Measurements from ENCODE around the gene CHRNA7.
"Not testable (repeated sequence)": the region's sequence is repeated elsewhere in the genome, so short reads cannot be mapped to it uniquely, and the experiment has no call there.

CHRNA7 gene

GRCh38 chr15:32166270-32166669 lies 136.0 kb downstream of the CHRNA7 start:
- no CpG with 5 or more reads among the region's 4 CpGs for WGBS (ENCODE audit: extremely low coverage, insufficient coverage, insufficient read length)
- H2BK5ac ChIP-seq (ENCODE audit: low read depth, low read length, poor library complexity); H3K27me3 ChIP-seq (ENCODE audit: insufficient read depth, low read length); H4K91ac ChIP-seq (ENCODE audit: low read depth, low read length); H3K36me3 ChIP-seq (ENCODE audit: control insufficient read depth in 1 of 2, insufficient read depth in 2 of 2, low read length in 2 of 2); H4K8ac ChIP-seq (ENCODE audit: low read depth, low read length); DNase-seq; H3K4me1 ChIP-seq (ENCODE audit: control insufficient read depth in 1 of 2, insufficient read depth in 2 of 2, low read length in 2 of 2); H3K9ac ChIP-seq (ENCODE audit: low read length); H3K18ac ChIP-seq (ENCODE audit: low read length); H2BK120ac ChIP-seq (ENCODE audit: insufficient read depth, low read length, poor library complexity); H3K79me2 ChIP-seq (ENCODE audit: control insufficient read depth, insufficient read depth, low read length, poor library complexity); H2AK5ac ChIP-seq (ENCODE audit: low read length); H3K27ac ChIP-seq (ENCODE audit: low read depth, low read length); H3K14ac ChIP-seq (ENCODE audit: low read length); H3K4ac ChIP-seq (ENCODE audit: low read depth, low read length); H3K79me1 ChIP-seq (ENCODE audit: low read length); H2BK12ac ChIP-seq (ENCODE audit: low read length); H3K23ac ChIP-seq (ENCODE audit: low read length); H3K4me2 ChIP-seq (ENCODE audit: low read length); H4K12ac ChIP-seq (ENCODE audit: low read depth, low read length); H3K9me3 ChIP-seq (ENCODE audit: insufficient read depth, low read depth, low read length); H3K4me3 ChIP-seq (ENCODE audit: low read depth, low read length); H2AFZ ChIP-seq (ENCODE audit: insufficient read depth, low read length, poor library complexity): not testable (repeated sequence)

GRCh38 chr15:32167913-32168312 lies 137.6 kb downstream of the CHRNA7 start:
- no CpG with 5 or more reads among the region's 35 CpGs for WGBS (ENCODE audit: extremely low coverage, insufficient coverage, insufficient read length)
- H3K27ac ChIP-seq (ENCODE audit: low read depth, low read length); H3K4me2 ChIP-seq (ENCODE audit: low read length); H3K23ac ChIP-seq (ENCODE audit: low read length); H3K36me3 ChIP-seq (ENCODE audit: control insufficient read depth in 1 of 2, insufficient read depth in 2 of 2, low read length in 2 of 2); H2AK5ac ChIP-seq (ENCODE audit: low read length); H4K12ac ChIP-seq (ENCODE audit: low read depth, low read length); DNase-seq; H3K79me1 ChIP-seq (ENCODE audit: low read length); H3K9me3 ChIP-seq (ENCODE audit: insufficient read depth, low read depth, low read length); H3K14ac ChIP-seq (ENCODE audit: low read length); H2BK12ac ChIP-seq (ENCODE audit: low read length); H3K4me1 ChIP-seq (ENCODE audit: control insufficient read depth in 1 of 2, insufficient read depth in 2 of 2, low read length in 2 of 2); H3K18ac ChIP-seq (ENCODE audit: low read length); H3K9ac ChIP-seq (ENCODE audit: low read length); H2BK120ac ChIP-seq (ENCODE audit: insufficient read depth, low read length, poor library complexity); H4K8ac ChIP-seq (ENCODE audit: low read depth, low read length); H3K79me2 ChIP-seq (ENCODE audit: control insufficient read depth, insufficient read depth, low read length, poor library complexity); H2AFZ ChIP-seq (ENCODE audit: insufficient read depth, low read length, poor library complexity); H2BK5ac ChIP-seq (ENCODE audit: low read depth, low read length, poor library complexity); H3K4me3 ChIP-seq (ENCODE audit: low read depth, low read length); H3K27me3 ChIP-seq (ENCODE audit: insufficient read depth, low read length); H3K4ac ChIP-seq (ENCODE audit: low read depth, low read length); H4K91ac ChIP-seq (ENCODE audit: low read depth, low read length): not testable (repeated sequence)

- H2BK120ac ChIP-seq (ENCODE audit: insufficient read depth, low read length, poor library complexity); H4K12ac ChIP-seq (ENCODE audit: low read depth, low read length); H3K4me1 ChIP-seq (ENCODE audit: control insufficient read depth in 1 of 2, insufficient read depth in 2 of 2, low read length in 2 of 2); H3K27ac ChIP-seq (ENCODE audit: low read depth, low read length); H3K18ac ChIP-seq (ENCODE audit: low read length); H2AK5ac ChIP-seq (ENCODE audit: low read length); H3K79me2 ChIP-seq (ENCODE audit: control insufficient read depth, insufficient read depth, low read length, poor library complexity); H3K4ac ChIP-seq (ENCODE audit: low read depth, low read length); H3K9ac ChIP-seq (ENCODE audit: low read length); H2AFZ ChIP-seq (ENCODE audit: insufficient read depth, low read length, poor library complexity); H3K79me1 ChIP-seq (ENCODE audit: low read length); DNase-seq; H4K8ac ChIP-seq (ENCODE audit: low read depth, low read length); H3K9me3 ChIP-seq (ENCODE audit: insufficient read depth, low read depth, low read length); H3K23ac ChIP-seq (ENCODE audit: low read length); H2BK5ac ChIP-seq (ENCODE audit: low read depth, low read length, poor library complexity); H3K14ac ChIP-seq (ENCODE audit: low read length); H3K4me2 ChIP-seq (ENCODE audit: low read length); H2BK12ac ChIP-seq (ENCODE audit: low read length); H3K36me3 ChIP-seq (ENCODE audit: control insufficient read depth in 1 of 2, insufficient read depth in 2 of 2, low read length in 2 of 2); H4K91ac ChIP-seq (ENCODE audit: low read depth, low read length); H3K27me3 ChIP-seq (ENCODE audit: insufficient read depth, low read length); H3K4me3 ChIP-seq (ENCODE audit: low read depth, low read length): not testable (repeated sequence)
- WGBS (ENCODE audit: extremely low coverage, insufficient coverage, insufficient read length), result no CpG with 5 or more reads among the region's 5 CpGs
These were observed 150.3 kb downstream of the CHRNA7 start for GRCh38 chr15:32180579-32180978.

GRCh38 chr15:32193780-32194179 lies 163.5 kb downstream of the CHRNA7 start:
- H3K4ac ChIP-seq (ENCODE audit: low read depth, low read length); H3K27ac ChIP-seq (ENCODE audit: low read depth, low read length); H4K12ac ChIP-seq (ENCODE audit: low read depth, low read length); H3K14ac ChIP-seq (ENCODE audit: low read length); H3K27me3 ChIP-seq (ENCODE audit: insufficient read depth, low read length); H3K18ac ChIP-seq (ENCODE audit: low read length); H3K79me2 ChIP-seq (ENCODE audit: control insufficient read depth, insufficient read depth, low read length, poor library complexity); H2AFZ ChIP-seq (ENCODE audit: insufficient read depth, low read length, poor library complexity); H2AK5ac ChIP-seq (ENCODE audit: low read length); H4K8ac ChIP-seq (ENCODE audit: low read depth, low read length); H3K23ac ChIP-seq (ENCODE audit: low read length); H3K36me3 ChIP-seq (ENCODE audit: control insufficient read depth in 1 of 2, insufficient read depth in 2 of 2, low read length in 2 of 2); H3K4me2 ChIP-seq (ENCODE audit: low read length); H3K4me1 ChIP-seq (ENCODE audit: control insufficient read depth in 1 of 2, insufficient read depth in 2 of 2, low read length in 2 of 2); H2BK12ac ChIP-seq (ENCODE audit: low read length); H3K9ac ChIP-seq (ENCODE audit: low read length); H3K79me1 ChIP-seq (ENCODE audit: low read length); DNase-seq; H3K9me3 ChIP-seq (ENCODE audit: insufficient read depth, low read depth, low read length); H2BK120ac ChIP-seq (ENCODE audit: insufficient read depth, low read length, poor library complexity); H4K91ac ChIP-seq (ENCODE audit: low read depth, low read length); H2BK5ac ChIP-seq (ENCODE audit: low read depth, low read length, poor library complexity); H3K4me3 ChIP-seq (ENCODE audit: low read depth, low read length): not testable (repeated sequence)
- WGBS (ENCODE audit: extremely low coverage, insufficient coverage, insufficient read length), result no CpG with 5 or more reads among the region's 4 CpGs

Data from trophoblast cell (in vitro differentiated cells and primary cell).